CD8-positive, alpha-beta memory T cell (primary cell): ENCODE measurements around the gene MACROD2. TPM values are rescaled to one million over a fixed set of nuclear protein-coding genes. Genes with fewer than 3 reads are reported as not detected.

Experiments used
- CTCF ChIA-PET: fragments of 350-600 bp; sonication (Branson Sonifier 250); formaldehyde crosslinking; loops from one replicate; lab custom pipeline; 2021; ENCODE audit warnings: antibody characterized with exemption; lab: Charles Lee
- POLR2A ChIA-PET: fragments of 350-600 bp; sonication (Branson Sonifier 250); formaldehyde crosslinking; loops from one replicate; lab custom pipeline; 2021; ENCODE audit warnings: antibody characterized with exemption; lab: Charles Lee
- DNase-seq, 5 donors: peaks; one replicate each; pipeline versions ENCODE4 v3.0.0 to v3.0.0-alpha.2; 2020 to 2022; ENCODE audit warnings: mixed read lengths in 1 of 5
- H3K27ac ChIP-seq: one replicate; pipeline ENCODE4 v1.7.0; 2013; ENCODE audit warnings: low read depth, mild to moderate bottlenecking, low read length, moderate library complexity
- H3K27me3 ChIP-seq: 2 replicates; pipeline ENCODE4 v1.7.0; 2013; ENCODE audit warnings: low read length, mild to moderate bottlenecking; ENCODE audit not compliant: insufficient read depth, poor library complexity, severe bottlenecking
- H3K36me3 ChIP-seq: 2 replicates; pipeline ENCODE4 v1.7.0; 2013; ENCODE audit warnings: mild to moderate bottlenecking, low read length, moderate library complexity; ENCODE audit not compliant: insufficient read depth
- H3K4me1 ChIP-seq: 2 replicates; pipeline ENCODE4 v1.7.0; 2013; ENCODE audit warnings: mild to moderate bottlenecking, low read length, moderate library complexity; ENCODE audit not compliant: insufficient read depth
- H3K4me3 ChIP-seq: 2 replicates; pipeline ENCODE4 v1.7.0; 2013; ENCODE audit warnings: mild to moderate bottlenecking, low read length
- H3K9me3 ChIP-seq: 2 replicates; pipeline ENCODE4 v1.7.0; 2013; ENCODE audit warnings: mild to moderate bottlenecking, low read length
- H3K27ac Mint-ChIP-seq, 8 donors: one replicate each; pipeline ENCODE4 v1.8.0; 2020 to 2021; ENCODE audit warnings: mixed read lengths in 8 of 8, mild to moderate bottlenecking in 6 of 8, inconsistent platforms in 3 of 8, moderate library complexity in 3 of 8
- H3K27me3 Mint-ChIP-seq, 2 donors: one replicate each; pipeline ENCODE4 v1.8.0; 2020 to 2021; ENCODE audit warnings: mixed read lengths in 2 of 2, mild to moderate bottlenecking in 1 of 2, moderate library complexity in 1 of 2
- H3K36me3 Mint-ChIP-seq, 3 donors: one replicate each; pipeline ENCODE4 v1.8.0; 2020 to 2021; ENCODE audit warnings: mixed read lengths in 3 of 3, inconsistent platforms in 1 of 3, mild to moderate bottlenecking in 1 of 3
- H3K4me1 Mint-ChIP-seq, 3 donors: one replicate each; pipeline ENCODE4 v1.8.0; 2020 to 2021; ENCODE audit warnings: mixed read lengths in 3 of 3, inconsistent platforms in 1 of 3, mild to moderate bottlenecking in 1 of 3
- H3K4me3 Mint-ChIP-seq, 7 donors: one replicate each; pipeline ENCODE4 v1.8.0; 2020 to 2021; ENCODE audit warnings: mixed read lengths in 7 of 7, mild to moderate bottlenecking in 6 of 7, moderate library complexity in 4 of 7, inconsistent platforms in 2 of 7
- H3K9me3 Mint-ChIP-seq, 5 donors: one replicate each; pipeline ENCODE4 v1.8.0; 2020 to 2022; ENCODE audit warnings: mixed read lengths in 5 of 5, mild to moderate bottlenecking in 3 of 5, moderate library complexity in 2 of 5, inconsistent platforms in 1 of 5
- polyA plus RNA-seq: library from polyadenylated mRNA; unstranded; fragments of 300-500 nt; fragmentation: Illumina TruSeq; gene quantifications from one replicate; pipeline ENCODE4 v1.2.3, GENCODE V29; 2021
- total RNA-seq, 2 experiments: library from RNA; stranded (reverse); gene quantifications; one replicate each; pipeline ENCODE4 v1.2.3, GENCODE V29; 2021

MACROD2 gene
- total and polyA plus RNA-seq, 3 experiments from 2014 or later = not detected

DNA sequence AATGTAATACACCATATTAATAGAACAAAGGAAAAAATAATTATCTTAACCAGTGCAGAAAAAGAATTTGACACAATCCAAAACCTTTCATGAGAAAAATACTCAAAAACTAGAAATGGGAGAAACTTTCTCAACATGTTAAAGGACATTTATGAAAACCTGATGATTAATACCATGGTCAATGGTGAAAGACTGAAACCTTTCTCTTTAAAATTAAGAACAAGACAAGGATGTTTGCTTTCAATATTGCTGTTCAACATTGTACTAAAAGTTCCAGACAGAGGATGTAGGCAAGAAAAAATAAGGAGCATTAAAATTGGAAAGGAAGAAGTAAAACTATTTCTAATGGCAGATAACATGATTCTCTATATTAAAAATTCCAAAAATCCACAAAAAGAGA is 1323.4 kb downstream of the MACROD2 start:
- H3K27ac ChIP-seq = no peak overlapping the region

DNA sequence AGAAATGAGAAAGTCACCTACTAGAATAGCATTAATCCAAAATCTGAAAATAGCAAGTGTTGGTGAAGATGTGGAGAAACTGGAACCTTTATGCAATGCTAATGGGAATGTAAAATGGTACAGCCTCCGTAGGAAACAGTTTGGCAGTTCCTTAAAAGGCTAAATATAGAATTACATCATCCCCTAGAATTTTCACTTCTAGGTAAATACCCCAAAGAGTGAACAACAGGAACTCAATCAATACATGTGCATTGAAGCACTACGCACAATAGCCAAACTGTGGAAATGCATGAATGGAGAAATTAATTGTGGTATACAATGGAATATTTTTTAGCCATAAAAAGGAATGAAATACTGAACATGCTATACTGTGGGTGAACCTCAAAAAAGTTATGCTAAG is 1324.1 kb downstream of the MACROD2 start:
- ChIA-PET POLR2A (no interaction called here), CTCF (no interaction called here)
- Mint-ChIP-seq H3K4me3 (no peak overlapping the region), H3K36me3 (no peaks in the 10 kb centered on the region), H3K4me1 (no peaks in the 10 kb centered on the region), H3K27ac (no peak overlapping the region), H3K27me3 (no peaks in the 10 kb centered on the region), H3K9me3 (peaks cover 3 to 36% (median 9%) of the 10 kb centered on the region in 5 donors)
- no peaks in the 10 kb centered on the region for H3K4me1 ChIP-seq
- H3K4me3 ChIP-seq = no peak overlapping the region
- no peaks in the 10 kb centered on the region for H3K9me3 ChIP-seq
- H3K27ac ChIP-seq = no peak overlapping the region
- no peak for DNase-seq
- H3K27me3 ChIP-seq = no peaks in the 10 kb centered on the region
- no peaks in the 10 kb centered on the region for H3K36me3 ChIP-seq

More for the DNA sequence above, 1323.4 kb downstream of the MACROD2 start:
- ChIA-PET POLR2A (no interaction called here), CTCF (no interaction called here)
- Mint-ChIP-seq H3K9me3 (peaks cover 3 to 36% (median 9%) of the 10 kb centered on the region in 5 donors), H3K27me3 (no peaks in the 10 kb centered on the region), H3K36me3 (no peaks in the 10 kb centered on the region), H3K27ac (no peak overlapping the region), H3K4me3 (no peak overlapping the region), H3K4me1 (no peaks in the 10 kb centered on the region)
- no peak for DNase-seq
- H3K9me3 ChIP-seq = no peaks in the 10 kb centered on the region
- no peak overlapping the region for H3K4me3 ChIP-seq
- H3K27me3 ChIP-seq = no peaks in the 10 kb centered on the region
- H3K4me1 ChIP-seq = no peaks in the 10 kb centered on the region
- H3K36me3 ChIP-seq = no peaks in the 10 kb centered on the region

DNA sequence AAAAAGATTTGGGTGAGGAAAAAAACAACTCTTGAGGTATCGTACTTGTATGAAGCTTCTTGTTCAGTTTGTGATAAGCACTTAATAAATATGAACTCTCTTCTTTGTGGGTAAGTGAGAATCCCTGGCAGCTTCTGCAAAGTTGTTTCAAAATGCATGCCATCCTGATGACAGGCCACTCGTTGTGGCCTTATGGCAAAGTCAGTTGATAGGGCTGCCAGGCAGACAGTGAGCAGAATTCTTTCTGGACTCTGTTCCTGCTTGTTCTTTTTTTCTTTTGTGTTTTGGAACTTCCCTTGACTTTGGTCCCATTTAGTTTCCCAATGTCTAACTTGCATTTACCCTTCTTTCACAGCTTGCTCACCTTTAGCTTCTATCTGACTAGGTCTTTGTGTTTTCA is 1325.6 kb downstream of the MACROD2 start:
- no peak overlapping the region for H3K4me3 ChIP-seq
- no peaks in the 10 kb centered on the region for H3K27me3 Mint-ChIP-seq
- no peak for DNase-seq
- no peaks in the 10 kb centered on the region for H3K4me1 ChIP-seq
- ChIA-PET CTCF (no interaction called here), POLR2A (no interaction called here)
- no peak overlapping the region for H3K4me3 Mint-ChIP-seq
- H3K9me3 ChIP-seq = no peaks in the 10 kb centered on the region
- peaks cover 0 to 22% (median 8%) of the 10 kb centered on the region in 5 donors for H3K9me3 Mint-ChIP-seq
- no peak overlapping the region for H3K27ac Mint-ChIP-seq
- H3K27ac ChIP-seq = no peak overlapping the region
- no peaks in the 10 kb centered on the region for H3K36me3 Mint-ChIP-seq
- no peaks in the 10 kb centered on the region for H3K36me3 ChIP-seq
- H3K4me1 Mint-ChIP-seq = no peaks in the 10 kb centered on the region
- H3K27me3 ChIP-seq = no peaks in the 10 kb centered on the region

DNA sequence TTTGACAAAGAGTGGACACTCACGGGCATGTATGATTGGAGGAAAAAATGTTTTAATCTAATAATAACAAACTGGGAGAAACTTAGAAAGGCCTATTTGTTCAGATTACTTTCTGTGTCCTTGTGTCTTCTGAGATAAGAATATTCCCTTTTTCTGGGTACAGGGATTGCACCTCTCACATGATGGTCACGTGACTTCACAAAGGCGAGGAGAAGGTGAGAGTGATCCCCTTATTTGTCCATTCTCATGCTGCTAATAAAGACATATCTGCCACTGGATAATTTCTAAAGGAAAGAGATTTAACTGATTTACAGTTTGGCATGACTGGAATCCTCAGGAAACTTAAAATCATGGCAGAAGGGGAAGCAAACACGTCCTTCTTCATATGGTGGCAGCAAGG is 1331.8 kb downstream of the MACROD2 start:
- ChIA-PET POLR2A (no interaction called here), CTCF (no interaction called here)
- DNase-seq = no peak
- H3K4me1 Mint-ChIP-seq = no peaks in the 10 kb centered on the region
- no peaks in the 10 kb centered on the region for H3K27me3 ChIP-seq
- H3K4me1 ChIP-seq = no peaks in the 10 kb centered on the region
- no peaks in the 10 kb centered on the region for H3K27me3 Mint-ChIP-seq
- no peak overlapping the region for H3K4me3 ChIP-seq
- H3K27ac ChIP-seq = no peak overlapping the region
- peaks cover 2 to 7% (median 3%) of the 10 kb centered on the region in 5 donors for H3K9me3 Mint-ChIP-seq
- H3K27ac Mint-ChIP-seq = no peak overlapping the region
- H3K9me3 ChIP-seq = no peaks in the 10 kb centered on the region
- no peaks in the 10 kb centered on the region for H3K36me3 Mint-ChIP-seq
- no peak overlapping the region for H3K4me3 Mint-ChIP-seq
- H3K36me3 ChIP-seq = no peaks in the 10 kb centered on the region

DNA sequence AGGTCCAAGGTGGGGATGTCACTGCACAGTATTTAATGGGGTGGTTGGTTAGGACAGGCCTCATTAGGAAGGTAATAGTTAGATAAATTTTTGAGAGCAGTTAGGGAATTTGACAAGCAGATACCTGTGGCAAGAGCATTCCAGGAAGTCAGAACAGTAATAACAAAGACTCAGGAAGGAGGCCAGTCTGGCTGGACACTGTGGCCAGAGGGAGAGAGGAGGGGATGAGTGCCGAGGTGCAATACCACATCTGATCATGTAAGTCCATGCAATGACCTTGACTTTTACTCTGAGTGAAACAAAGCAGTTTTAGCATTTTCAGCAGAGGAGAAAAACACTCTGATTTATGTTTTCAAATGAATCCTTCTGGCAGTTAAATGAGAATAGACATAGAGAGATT is 1332.8 kb downstream of the MACROD2 start:
- Histone ChIP-seq H3K4me1 (no peaks in the 10 kb centered on the region), H3K4me3 (no peak overlapping the region), H3K27ac (no peak overlapping the region), H3K36me3 (no peaks in the 10 kb centered on the region), H3K9me3 (no peaks in the 10 kb centered on the region), H3K27me3 (no peaks in the 10 kb centered on the region)
- Mint-ChIP-seq H3K27me3 (no peaks in the 10 kb centered on the region), H3K4me3 (no peak overlapping the region), H3K27ac (no peak overlapping the region), H3K4me1 (no peaks in the 10 kb centered on the region), H3K9me3 (peaks cover 2 to 7% (median 2%) of the 10 kb centered on the region in 5 donors), H3K36me3 (no peaks in the 10 kb centered on the region)
- DNase-seq = no peak
- ChIA-PET CTCF (no interaction called here), POLR2A (no interaction called here)

DNA sequence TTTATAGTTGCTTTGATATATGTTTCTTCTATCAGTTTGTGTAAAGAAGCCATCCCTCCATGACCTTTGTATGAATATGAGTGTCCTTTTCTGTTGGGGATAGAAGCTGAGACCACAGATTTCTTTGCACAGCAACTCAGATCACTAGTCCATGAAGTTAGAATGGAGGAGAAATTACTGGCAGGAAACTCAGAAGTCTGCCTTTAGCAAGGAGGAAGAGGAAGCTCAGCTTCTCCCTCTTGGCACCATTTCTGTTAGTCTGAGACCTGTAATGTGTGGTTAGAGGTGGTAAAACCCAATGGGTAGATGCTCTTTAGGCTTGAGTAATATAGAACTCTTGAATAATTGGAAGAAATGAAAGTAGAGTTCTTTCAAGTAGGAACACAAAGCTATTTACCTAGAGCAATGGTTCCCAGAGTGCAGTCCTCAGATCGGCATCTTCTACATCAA is 1337.4 kb downstream of the MACROD2 start:
- Mint-ChIP-seq H3K36me3 (no peaks in the 10 kb centered on the region), H3K4me3 (no peak overlapping the region), H3K9me3 (peaks cover 2 to 17% (median 10%) of the 10 kb centered on the region in 5 donors), H3K27ac (no peak overlapping the region), H3K27me3 (no peaks in the 10 kb centered on the region), H3K4me1 (no peaks in the 10 kb centered on the region)
- POLR2A ChIA-PET = no interaction called here
- H3K36me3 ChIP-seq = no peaks in the 10 kb centered on the region
- no peaks in the 10 kb centered on the region for H3K4me1 ChIP-seq
- no peaks in the 10 kb centered on the region for H3K27me3 ChIP-seq
- no peaks in the 10 kb centered on the region for H3K9me3 ChIP-seq
- DNase-seq = no peak
- no peak overlapping the region for H3K27ac ChIP-seq
- CTCF ChIA-PET = no interaction called here
- no peak overlapping the region for H3K4me3 ChIP-seq

DNA sequence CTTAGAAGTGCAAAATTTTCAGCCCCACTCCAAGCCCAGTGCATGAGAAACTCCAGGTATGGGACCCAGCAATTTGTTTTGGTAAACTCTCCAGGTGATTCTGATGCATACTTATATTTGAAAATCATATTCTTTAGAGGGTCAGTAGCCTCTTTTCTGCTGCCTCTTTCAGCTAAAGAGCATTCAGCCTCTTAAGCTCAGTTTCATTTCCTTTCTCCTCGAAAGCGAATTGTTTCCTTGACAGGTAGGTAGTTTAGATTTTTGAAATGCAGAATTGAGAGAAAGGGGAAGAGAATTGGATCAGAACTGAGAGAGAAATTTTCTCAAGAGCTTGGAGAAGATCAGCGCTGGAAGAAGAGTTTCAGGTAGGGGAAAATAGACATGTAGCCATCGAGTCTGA is 1337.9 kb downstream of the MACROD2 start:
- Mint-ChIP-seq H3K27me3 (no peaks in the 10 kb centered on the region), H3K27ac (no peak overlapping the region), H3K4me1 (no peaks in the 10 kb centered on the region), H3K4me3 (no peak overlapping the region), H3K36me3 (no peaks in the 10 kb centered on the region), H3K9me3 (peaks cover 0 to 17% (median 13%) of the 10 kb centered on the region in 5 donors)
- no peak for DNase-seq
- H3K27me3 ChIP-seq = no peaks in the 10 kb centered on the region
- H3K9me3 ChIP-seq = no peaks in the 10 kb centered on the region
- no peaks in the 10 kb centered on the region for H3K36me3 ChIP-seq
- H3K27ac ChIP-seq = no peak overlapping the region
- no peak overlapping the region for H3K4me3 ChIP-seq
- POLR2A ChIA-PET = no interaction called here
- no peaks in the 10 kb centered on the region for H3K4me1 ChIP-seq
- CTCF ChIA-PET = no interaction called here

DNA sequence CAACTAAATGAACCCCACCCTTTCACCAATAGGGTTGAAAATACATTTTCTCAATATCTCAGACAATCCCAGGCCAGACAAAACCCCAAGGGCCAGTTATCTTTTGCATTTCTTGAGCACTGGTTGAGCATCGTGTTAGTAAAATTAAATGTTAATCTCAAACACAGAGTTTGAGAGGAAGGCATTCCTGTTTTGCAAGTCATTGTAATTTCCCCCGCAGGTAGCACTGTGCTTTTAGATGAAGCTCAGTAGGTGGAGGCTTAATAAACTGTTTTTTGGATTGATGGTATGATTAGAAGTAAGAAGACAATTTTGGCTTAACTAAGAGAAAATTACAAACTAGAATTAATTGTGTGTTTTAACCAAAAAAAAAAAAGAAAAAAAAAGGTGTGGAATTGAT is 1340.7 kb downstream of the MACROD2 start:
- no peak for DNase-seq
- no peak overlapping the region for H3K27ac Mint-ChIP-seq
- ChIA-PET CTCF (no interaction called here), POLR2A (no interaction called here)
- no peaks in the 10 kb centered on the region for H3K9me3 ChIP-seq
- no peaks in the 10 kb centered on the region for H3K4me1 Mint-ChIP-seq
- H3K27me3 Mint-ChIP-seq = no peaks in the 10 kb centered on the region
- no peak overlapping the region for H3K27ac ChIP-seq
- no peaks in the 10 kb centered on the region for H3K36me3 Mint-ChIP-seq
- no peaks in the 10 kb centered on the region for H3K36me3 ChIP-seq
- no peak overlapping the region for H3K4me3 Mint-ChIP-seq
- H3K4me1 ChIP-seq = no peaks in the 10 kb centered on the region
- H3K4me3 ChIP-seq = no peak overlapping the region
- H3K9me3 Mint-ChIP-seq = peaks cover 0 to 25% (median 14%) of the 10 kb centered on the region in 5 donors
- H3K27me3 ChIP-seq = no peaks in the 10 kb centered on the region

DNA sequence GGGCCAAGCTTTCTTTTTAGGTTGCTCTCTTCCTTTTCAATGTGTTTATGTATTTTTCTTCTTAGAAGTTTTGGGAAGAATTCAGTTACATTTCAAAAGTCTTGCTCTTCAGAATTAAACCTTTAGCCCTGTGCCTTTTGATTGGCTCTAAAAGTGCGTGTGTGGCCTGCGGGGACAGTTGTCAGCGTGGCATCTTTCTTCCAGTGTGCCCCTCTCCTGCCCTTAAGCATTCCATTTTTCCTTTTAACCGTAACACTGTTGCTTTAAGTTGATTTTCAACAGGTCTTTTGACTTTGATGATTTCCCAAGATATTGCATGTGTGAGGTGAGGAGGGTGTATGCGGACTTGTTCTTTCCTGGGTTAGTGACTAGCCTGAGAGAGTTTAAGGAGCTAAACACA is 1341.2 kb downstream of the MACROD2 start:
- Histone ChIP-seq H3K36me3 (no peaks in the 10 kb centered on the region), H3K9me3 (no peaks in the 10 kb centered on the region), H3K27me3 (no peaks in the 10 kb centered on the region), H3K4me1 (no peaks in the 10 kb centered on the region), H3K27ac (no peak overlapping the region), H3K4me3 (no peak overlapping the region)
- Mint-ChIP-seq H3K4me3 (no peak overlapping the region), H3K36me3 (no peaks in the 10 kb centered on the region), H3K27ac (no peak overlapping the region), H3K9me3 (peaks cover 0 to 25% (median 14%) of the 10 kb centered on the region in 5 donors), H3K4me1 (no peaks in the 10 kb centered on the region), H3K27me3 (no peaks in the 10 kb centered on the region)
- POLR2A ChIA-PET = no interaction called here
- DNase-seq = no peak
- CTCF ChIA-PET = no interaction called here
